ENCODE measurements around the gene KPNA2. TPM values are rescaled to one million over a fixed set of nuclear protein-coding genes. Genes with fewer than 3 reads are reported as not detected.

KPNA2 gene
- total and polyA plus RNA-seq, 2 of the 13 experiments (the other 11 are each of a cell fraction or from before 2014, with no cell fraction given): 111 to 305 TPM

DNA sequence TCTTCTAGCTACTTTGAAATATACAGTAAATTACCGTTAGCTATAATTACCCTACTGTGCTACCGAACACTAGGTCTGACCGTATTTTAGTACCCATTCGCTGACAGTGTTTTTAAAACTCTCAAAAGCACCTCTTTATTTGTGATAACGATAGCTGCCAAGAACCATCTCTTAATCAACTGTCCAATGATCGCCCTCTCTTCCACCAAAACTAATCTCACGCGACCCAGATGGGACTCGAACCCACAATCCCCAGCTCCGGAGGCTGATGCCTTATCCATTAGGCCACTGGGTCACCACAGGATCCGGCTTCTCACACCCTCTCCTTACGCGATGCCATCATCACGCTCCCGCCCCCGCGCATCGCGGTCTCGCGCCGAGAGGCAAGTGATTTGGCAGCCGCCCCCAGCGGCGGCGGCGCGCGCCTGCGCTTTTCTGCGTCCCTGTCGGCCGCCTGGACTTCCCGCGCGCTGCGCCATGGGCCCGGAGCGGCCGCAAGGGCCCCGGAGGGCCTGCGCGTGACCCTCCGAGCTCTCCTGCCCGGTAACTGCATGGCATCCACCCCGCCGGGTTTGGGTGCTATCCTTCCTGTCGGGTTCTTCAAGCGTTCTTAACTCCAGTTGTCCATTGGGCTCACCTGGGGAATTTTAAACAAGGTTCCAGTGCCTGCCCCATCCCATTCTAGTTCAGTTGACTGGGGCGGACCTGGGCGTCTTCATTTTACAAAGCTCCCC, 15.7 kb upstream of the KPNA2 start (continued):
- TF ChIP-seq ZBTB34 (CRISPR knock-in tag; IDR thresholded peaks at IDR 0.05): peak; percentile 96
- no peak for TF ChIP-seq FOXA1 (IDR thresholded peaks at IDR 0.05)
- peak; percentile 44; the same call in 1 of the 2 replicates for TF ChIP-seq FOXA1 (CRISPR knock-in tag; IDR thresholded peaks at IDR 0.05)
- TF ChIP-seq NCOA2 (CRISPR knock-in tag; IDR thresholded peaks at IDR 0.05): peak; percentile 82
- TF ChIP-seq TSC22D2 (CRISPR knock-in tag; IDR thresholded peaks at IDR 0.05; ENCODE audit: borderline replicate concordance): peak; percentile 87; the same call in 1 of the 2 replicates
- TF ChIP-seq, protein P1, sequence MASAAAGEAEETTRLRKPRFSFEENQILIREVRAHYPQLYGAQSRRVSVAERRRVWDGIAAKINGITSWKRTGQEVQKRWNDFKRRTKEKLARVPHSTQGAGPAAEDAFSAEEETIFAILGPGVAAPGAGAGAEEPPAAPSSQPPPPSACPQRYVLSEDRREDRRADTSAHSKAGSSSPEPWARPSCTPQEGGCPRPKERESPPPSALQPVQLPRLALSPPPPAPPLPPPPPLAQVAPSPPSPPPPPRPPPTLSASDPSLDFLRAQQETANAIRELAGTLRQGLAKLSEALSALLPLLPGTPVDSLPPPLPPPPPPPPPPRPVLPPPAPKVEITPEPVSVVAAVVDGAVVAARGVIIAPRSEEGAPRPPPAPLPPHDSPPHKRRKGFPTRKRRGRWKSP (CRISPR knock-in tag; IDR thresholded peaks at IDR 0.05): peak; percentile 99
- TF ChIP-seq, protein P2, sequence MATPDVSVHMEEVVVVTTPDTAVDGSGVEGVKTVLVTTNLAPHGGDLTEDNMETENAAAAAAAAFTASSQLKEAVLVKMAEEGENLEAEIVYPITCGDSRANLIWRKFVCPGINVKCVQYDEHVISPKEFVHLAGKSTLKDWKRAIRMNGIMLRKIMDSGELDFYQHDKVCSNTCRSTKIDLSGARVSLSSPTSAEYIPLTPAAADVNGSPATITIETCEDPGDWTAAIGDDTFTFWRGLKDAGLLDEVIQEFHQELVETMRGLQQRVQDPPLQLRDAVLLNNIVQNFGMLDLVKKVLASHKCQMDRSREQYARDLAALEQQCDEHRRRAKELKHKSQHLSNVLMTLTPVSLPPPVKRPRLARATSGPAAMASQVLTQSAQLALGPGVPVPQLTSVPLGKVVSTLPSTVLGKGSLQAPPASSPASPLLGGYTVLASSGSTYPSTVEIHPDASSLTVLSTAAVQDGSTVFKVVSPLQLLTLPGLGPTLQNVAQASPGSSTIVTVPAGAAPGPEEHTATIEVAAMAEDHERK (CRISPR knock-in tag; IDR thresholded peaks at IDR 0.05; ENCODE audit: low read depth): peak; percentile 63
- no peak for TF ChIP-seq ZNF660 (CRISPR knock-in tag; IDR thresholded peaks at IDR 0.05; ENCODE audit: borderline replicate concordance, low read depth)
- peak; percentile 93 for TF ChIP-seq ZNF230 (CRISPR knock-in tag; IDR thresholded peaks at IDR 0.05)
- no peak; the same call in 1 of the 2 replicates for TF ChIP-seq LCORL (IDR thresholded peaks at IDR 0.05)
- TF ChIP-seq LCORL (CRISPR knock-in tag; IDR thresholded peaks at IDR 0.05): peak; percentile 96
- no peak for TF ChIP-seq ZNF678 (CRISPR knock-in tag; IDR thresholded peaks at IDR 0.05)
- TF ChIP-seq DPF2 (CRISPR knock-in tag; IDR thresholded peaks at IDR 0.05; ENCODE audit: borderline replicate concordance, low read depth): no peak; the same call in 1 of the 2 replicates
- no peak; the same call in none of the 2 replicates for TF ChIP-seq HOXD1 (CRISPR knock-in tag; IDR thresholded peaks at IDR 0.05)
- TF ChIP-seq SETDB1 (CRISPR knock-in tag; IDR thresholded peaks at IDR 0.05; ENCODE audit: borderline replicate concordance): no peak
- 0 out of 2 replicates have a peak, but pooled peaks have one; percentile 93 for TF ChIP-seq ZC3H13 (CRISPR knock-in tag; IDR thresholded peaks at IDR 0.05)
- peak; percentile 60; the same call in 1 of the 2 replicates for TF ChIP-seq CERS6 (CRISPR knock-in tag; IDR thresholded peaks at IDR 0.05)
- peak; percentile 87; the same call in 1 of the 2 replicates for TF ChIP-seq ZMYM3 (CRISPR knock-in tag; IDR thresholded peaks at IDR 0.05)
- TF ChIP-seq ZNF780A (CRISPR knock-in tag; IDR thresholded peaks at IDR 0.05): peak; percentile 87
- TF ChIP-seq ZNF605 (CRISPR knock-in tag; IDR thresholded peaks at IDR 0.05): peak; percentile 91
- TF ChIP-seq SMAD9 (CRISPR knock-in tag; IDR thresholded peaks at IDR 0.05): peak; percentile 80; the same call in 1 of the 2 replicates
- 0 out of 2 replicates have a peak, but pooled peaks have one; percentile 14 for TF ChIP-seq NFYB (CRISPR knock-in tag; IDR thresholded peaks at IDR 0.05)
- 0 out of 2 replicates have a peak, but pooled peaks have one; percentile 69 for TF ChIP-seq CHCHD3 (CRISPR knock-in tag; IDR thresholded peaks at IDR 0.05)
- TF ChIP-seq KDM5B (CRISPR knock-in tag; IDR thresholded peaks at IDR 0.05; ENCODE audit: borderline replicate concordance): peak; percentile 98; the same call in 1 of the 2 replicates
- peak; percentile 94 for TF ChIP-seq ZBTB7B (CRISPR knock-in tag; IDR thresholded peaks at IDR 0.05)
- peak; percentile 94 for TF ChIP-seq ZSCAN21 (CRISPR knock-in tag; IDR thresholded peaks at IDR 0.05; ENCODE audit: borderline replicate concordance)
- TF ChIP-seq ZFP62 (CRISPR knock-in tag; IDR thresholded peaks at IDR 0.05): peak; percentile 82; the same call in 1 of the 2 replicates

All from HepG2 (cell line).